NB4 (cell line): ENCODE measurements around the gene SUSD4.

Experiments used
- DNase-seq: peaks from one replicate; pipeline ENCODE4 v3.0.0; 2010; ENCODE audit warnings: low read depth
- H3K4me3 ChIP-seq: one replicate; pipeline ENCODE4 v1.5.1; 2011; ENCODE audit warnings: mild to moderate bottlenecking, low read depth, low read length, moderate library complexity
- MYC ChIP-seq: IDR thresholded peaks from 2 replicates; pipeline ENCODE4 v1.6.1; 2011; ENCODE audit warnings: low read depth, low read length
- POLR2A ChIP-seq: IDR thresholded peaks from 2 replicates; pipeline ENCODE4 v1.6.1; 2011; ENCODE audit warnings: mild to moderate bottlenecking; ENCODE audit not compliant: insufficient read length; ENCODE audit errors: extremely low read depth
- TF ChIP-seq, protein P1 (sequence below): IDR thresholded peaks from 2 replicates; pipeline ENCODE4 v1.6.1; 2011; ENCODE audit warnings: low read depth, low read length
- TF ChIP-seq, protein P2 (sequence below): IDR thresholded peaks from one replicate; pipeline ENCODE4 v1.5.1; 2012; ENCODE audit warnings: low read depth, low read length

Gene SUSD4

GRCh38 chr1:223222377-223222776 lies 141.6 kb downstream of the SUSD4 start:
- no peak for DNase-seq
- H3K4me3 ChIP-seq = no peak overlapping the region
- TF ChIP-seq, protein P1, sequence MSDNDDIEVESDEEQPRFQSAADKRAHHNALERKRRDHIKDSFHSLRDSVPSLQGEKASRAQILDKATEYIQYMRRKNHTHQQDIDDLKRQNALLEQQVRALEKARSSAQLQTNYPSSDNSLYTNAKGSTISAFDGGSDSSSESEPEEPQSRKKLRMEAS = no peak

- TF ChIP-seq POLR2A (no peak), MYC (no peak)
- TF ChIP-seq, protein P1 = no peak
- TF ChIP-seq, protein P2, sequence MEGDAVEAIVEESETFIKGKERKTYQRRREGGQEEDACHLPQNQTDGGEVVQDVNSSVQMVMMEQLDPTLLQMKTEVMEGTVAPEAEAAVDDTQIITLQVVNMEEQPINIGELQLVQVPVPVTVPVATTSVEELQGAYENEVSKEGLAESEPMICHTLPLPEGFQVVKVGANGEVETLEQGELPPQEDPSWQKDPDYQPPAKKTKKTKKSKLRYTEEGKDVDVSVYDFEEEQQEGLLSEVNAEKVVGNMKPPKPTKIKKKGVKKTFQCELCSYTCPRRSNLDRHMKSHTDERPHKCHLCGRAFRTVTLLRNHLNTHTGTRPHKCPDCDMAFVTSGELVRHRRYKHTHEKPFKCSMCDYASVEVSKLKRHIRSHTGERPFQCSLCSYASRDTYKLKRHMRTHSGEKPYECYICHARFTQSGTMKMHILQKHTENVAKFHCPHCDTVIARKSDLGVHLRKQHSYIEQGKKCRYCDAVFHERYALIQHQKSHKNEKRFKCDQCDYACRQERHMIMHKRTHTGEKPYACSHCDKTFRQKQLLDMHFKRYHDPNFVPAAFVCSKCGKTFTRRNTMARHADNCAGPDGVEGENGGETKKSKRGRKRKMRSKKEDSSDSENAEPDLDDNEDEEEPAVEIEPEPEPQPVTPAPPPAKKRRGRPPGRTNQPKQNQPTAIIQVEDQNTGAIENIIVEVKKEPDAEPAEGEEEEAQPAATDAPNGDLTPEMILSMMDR = no peak
- no peak overlapping the region for H3K4me3 ChIP-seq
- DNase-seq = no peak
Measured at GRCh38 chr1:223221686-223222085, 142.3 kb downstream of the SUSD4 start.

GRCh38 chr1:223219846-223220610 lies 143.9 kb downstream of the SUSD4 start:
- TF ChIP-seq MYC (no peak), POLR2A (no peak)
- TF ChIP-seq, protein P1 = no peak
- TF ChIP-seq, protein P2 = no peak
- no peak for DNase-seq
- H3K4me3 ChIP-seq = no peak overlapping the region

DNA sequence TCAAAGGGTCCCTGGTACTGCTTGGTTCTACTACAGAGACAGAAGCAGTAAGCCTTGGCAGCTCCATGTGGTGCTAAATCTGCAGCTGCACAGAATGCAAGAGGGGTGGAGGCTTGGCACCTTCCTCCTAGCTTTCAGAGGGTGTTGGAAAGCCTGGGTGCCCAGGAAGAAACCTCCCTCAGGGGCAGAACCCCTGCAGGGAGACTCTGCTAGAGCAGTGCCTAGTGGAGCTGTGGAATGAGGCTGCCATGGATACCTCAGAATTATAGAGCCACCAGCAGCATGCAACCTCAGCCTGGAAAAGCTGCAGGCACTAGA lies 144.7 kb downstream of the SUSD4 start:
- TF ChIP-seq MYC = no peak
- TF ChIP-seq, protein P2 = no peak
- no peak for TF ChIP-seq POLR2A
- TF ChIP-seq, protein P1 = no peak
- DNase-seq = no peak
- no peak overlapping the region for H3K4me3 ChIP-seq

DNA sequence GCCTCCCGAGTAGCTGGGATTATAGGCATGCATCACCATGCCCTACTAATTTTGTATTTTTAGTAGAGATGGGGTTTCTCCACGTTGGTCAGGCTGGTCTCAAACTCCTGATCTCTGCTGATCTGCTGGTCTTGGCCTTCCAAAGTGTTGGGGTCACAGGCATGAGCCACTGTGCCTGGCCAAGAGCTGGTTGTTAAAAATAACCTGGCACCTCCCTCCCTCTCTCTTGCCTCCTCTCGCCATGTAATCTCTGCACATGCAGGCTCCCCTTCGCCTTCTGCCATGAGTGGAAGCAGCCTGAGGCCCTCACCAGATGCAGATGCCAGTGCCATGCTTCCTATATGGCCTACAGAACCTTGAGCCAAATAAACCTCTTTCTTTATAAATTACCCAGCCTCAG lies 146.2 kb downstream of the SUSD4 start:
- H3K4me3 ChIP-seq = no peak overlapping the region
- TF ChIP-seq, protein P1 = no peak
- TF ChIP-seq POLR2A (no peak), MYC (no peak)
- TF ChIP-seq, protein P2 = no peak
- DNase-seq = no peak

DNA sequence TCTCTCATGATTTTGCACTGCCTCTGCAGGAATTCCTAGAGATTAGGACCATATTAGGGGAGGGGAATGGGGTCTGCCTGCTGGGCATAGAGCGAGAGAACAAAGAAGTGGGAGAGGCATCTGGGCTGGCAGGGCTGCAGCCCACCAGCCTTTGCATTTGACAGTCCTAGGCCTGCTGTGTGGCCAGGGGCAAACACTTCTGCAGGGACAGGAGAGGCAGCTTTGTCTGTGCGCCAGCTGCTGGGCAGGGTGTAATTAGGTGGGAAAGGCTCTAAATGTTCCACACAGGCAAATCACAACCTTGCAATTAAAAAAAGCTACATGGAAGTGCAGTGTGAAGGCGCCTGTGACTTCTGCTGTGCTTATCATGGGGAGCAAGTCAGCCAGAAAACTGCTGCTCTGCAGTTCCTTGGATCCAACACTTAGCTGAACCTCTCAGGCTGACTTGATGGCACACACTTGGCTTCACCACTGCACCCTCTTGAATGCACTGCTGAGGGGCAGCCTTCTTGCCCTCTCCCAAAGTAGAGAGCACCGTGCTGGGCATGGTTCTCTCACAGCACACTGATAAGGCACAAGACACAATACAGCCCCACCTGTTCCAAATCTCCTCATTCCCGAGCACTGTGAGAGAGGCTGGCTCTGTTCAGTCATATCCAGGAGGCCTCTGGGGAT lies 147.3 kb downstream of the SUSD4 start:
- DNase-seq = no peak
- TF ChIP-seq, protein P2 = no peak
- TF ChIP-seq, protein P1 = no peak
- no peak for TF ChIP-seq MYC
- no peak for TF ChIP-seq POLR2A

More for the DNA sequence above, 147.3 kb downstream of the SUSD4 start:
- no peak overlapping the region for H3K4me3 ChIP-seq
